ENCODE data around the gene BMP15. TPM values are rescaled to one million over a fixed set of nuclear protein-coding genes. Genes with fewer than 3 reads are reported as not detected.

Gene BMP15
- total RNA-seq, 8 experiments from 2014 or later: not detected

GRCh38 chrX:50920132-50920531 lies 9.6 kb downstream of the BMP15 start:
- H3K4me1 ChIP-seq (replicated peaks in 1 of 2): no peaks in the 10 kb centered on the region
- in situ Hi-C loops (cut with MboI; ENCODE audit: low pct_unique_long_range_greater_than_20kb in 2 of 9, low sequenced_read_pairs in 9 of 9, unreplicated experiment in 9 of 9): loop anchor here in 2 of 9 experiments (25.0 kb wide), 1 partner anchor 183 kb away; no protein-coding TSS in a partner anchor
- ATAC-seq (replicated peaks in 6 of 8): no peak
- H3K4me3 ChIP-seq: no peak overlapping the region
- no peak overlapping the region for H3K27ac ChIP-seq

GRCh38 chrX:50927127-50927526 lies 16.6 kb downstream of the BMP15 start:
- in situ Hi-C loops (cut with MboI; ENCODE audit: low pct_unique_long_range_greater_than_20kb in 2 of 9, low sequenced_read_pairs in 9 of 9, unreplicated experiment in 9 of 9): no loop called here
- ATAC-seq (replicated peaks in 6 of 8): no peak
- H3K4me1 ChIP-seq (replicated peaks in 1 of 2): no peaks in the 10 kb centered on the region
- no peak overlapping the region for H3K4me3 ChIP-seq
- no peak overlapping the region for H3K27ac ChIP-seq

GRCh38 chrX:50941638-50942037 lies 31.1 kb downstream of the BMP15 start:
- H3K4me3 ChIP-seq: no peak overlapping the region
- ATAC-seq (replicated peaks in 6 of 8): no peak
- H3K4me1 ChIP-seq (replicated peaks in 1 of 2): no peaks in the 10 kb centered on the region
- WGBS, 10 experiments: 50 to 60% methylated on average over 1 to 2 of the region's 3 CpGs; no CpG with 5 or more reads in 8 of the 10 experiments
- no peak overlapping the region for H3K27ac ChIP-seq
- in situ Hi-C loops (cut with MboI; ENCODE audit: low pct_unique_long_range_greater_than_20kb in 2 of 9, low sequenced_read_pairs in 9 of 9, unreplicated experiment in 9 of 9): no loop called here

GRCh38 chrX:50942471-50942870 lies 31.9 kb downstream of the BMP15 start:
- no peak overlapping the region for H3K27ac ChIP-seq
- no peaks in the 10 kb centered on the region for H3K4me1 ChIP-seq (replicated peaks in 1 of 2)
- no peak overlapping the region for H3K4me3 ChIP-seq
- 0 to 100% (median 40%) methylated on average over 1 to 2 of the region's 2 CpGs; no CpG with 5 or more reads in 6 of the 10 experiments for WGBS, 10 experiments
- in situ Hi-C loops (cut with MboI; ENCODE audit: low pct_unique_long_range_greater_than_20kb in 2 of 9, low sequenced_read_pairs in 9 of 9, unreplicated experiment in 9 of 9): no loop called here
- peak in 2 of 8 experiments; percentile 73 to 92 for ATAC-seq (replicated peaks in 6 of 8)

GRCh38 chrX:50952406-50952805 lies 41.9 kb downstream of the BMP15 start:
- in situ Hi-C loops (cut with MboI; ENCODE audit: low pct_unique_long_range_greater_than_20kb in 2 of 9, low sequenced_read_pairs in 9 of 9, unreplicated experiment in 9 of 9): no loop called here
- 60 to 100% (median 100%) methylated on average over 1 of the region's 1 CpG; no CpG with 5 or more reads in 7 of the 10 experiments for WGBS, 10 experiments
- Histone ChIP-seq H3K4me3 (no peak overlapping the region), H3K27ac (no peak overlapping the region), H3K4me1 (replicated peaks in 1 of 2) (no peaks in the 10 kb centered on the region)
- no peak for ATAC-seq (replicated peaks in 6 of 8)

- WGBS, 10 experiments: 0 to 100% (median 58%) methylated on average over 1 of the region's 1 CpG; no CpG with 5 or more reads in 6 of the 10 experiments
- in situ Hi-C loops (cut with MboI; ENCODE audit: low pct_unique_long_range_greater_than_20kb in 2 of 9, low sequenced_read_pairs in 9 of 9, unreplicated experiment in 9 of 9): no loop called here
Observed at GRCh38 chrX:50953832-50954231, 43.3 kb downstream of the BMP15 start.

GRCh38 chrX:50962156-50962555 lies 51.6 kb downstream of the BMP15 start:
- no peak overlapping the region for H3K27ac ChIP-seq
- ATAC-seq (replicated peaks in 6 of 8): peak in 1 of 8 experiments; percentile 20
- no peaks in the 10 kb centered on the region for H3K4me1 ChIP-seq (replicated peaks in 1 of 2)
- no peak overlapping the region for H3K4me3 ChIP-seq
- 0 to 90% (median 51%) methylated on average over 1 to 3 of the region's 3 CpGs; no CpG with 5 or more reads in 4 of the 10 experiments for WGBS, 10 experiments
- in situ Hi-C loops (cut with MboI; ENCODE audit: low pct_unique_long_range_greater_than_20kb in 2 of 9, low sequenced_read_pairs in 9 of 9, unreplicated experiment in 9 of 9): no loop called here

More at GRCh38 chrX:50953832-50954231, 43.3 kb downstream of the BMP15 start:
- no peak overlapping the region for H3K4me3 ChIP-seq
- H3K4me1 ChIP-seq (replicated peaks in 1 of 2): no peaks in the 10 kb centered on the region
- H3K27ac ChIP-seq: no peak overlapping the region
- ATAC-seq (replicated peaks in 6 of 8): no peak

GRCh38 chrX:50963842-50964241 lies 53.3 kb downstream of the BMP15 start:
- peak in 3 of 8 experiments; percentile 94 to 99 (median 97) for ATAC-seq (replicated peaks in 6 of 8)
- Histone ChIP-seq H3K4me1 (replicated peaks in 1 of 2) (no peaks in the 10 kb centered on the region), H3K27ac (no peak overlapping the region), H3K4me3 (no peak overlapping the region)
- in situ Hi-C loops (cut with MboI; ENCODE audit: low pct_unique_long_range_greater_than_20kb in 2 of 9, low sequenced_read_pairs in 9 of 9, unreplicated experiment in 9 of 9): no loop called here

Other genes starting within 250 kb of the BMP15 start
- gene SHROOM4, start 96.5 kb upstream of the BMP15 start, total RNA-seq: 10 to 100 TPM in 2 of 8 experiments, 1 to 10 TPM in 6; 1.1 to 19.6 (median 3.8) TPM